Activated T-cell treated with anti-CD3 and anti-CD28 coated beads, Interleukin-2, amount 50 U/mL, for 72 hours (primary cell): ENCODE data around the gene CYTH2. TPM values are rescaled to one million over a fixed set of nuclear protein-coding genes. Genes with fewer than 3 reads are reported as not detected.
"Not testable (repeated sequence)": the region's sequence is repeated elsewhere in the genome, so short reads cannot be mapped to it uniquely, and the experiment has no call there.

Experiments
- ATAC-seq, 2 donors: fragments of 150-1000 bp; cut with Tn5 transposase; replicated peaks in 1 of 2; 2 replicates each; pipeline ENCODE4 v1.10.0; 2021; ENCODE audit warnings: moderate library complexity in 2 of 2, mild to moderate bottlenecking in 1 of 2
- DNase-seq, 2 donors: peaks; one replicate each; pipeline ENCODE4 v3.0.0; 2021 to 2022; ENCODE audit warnings: mixed read lengths in 1 of 2
- H3K27ac Mint-ChIP-seq: one replicate; pipeline ENCODE4 v1.8.0; 2022; ENCODE audit warnings: mild to moderate bottlenecking, moderate library complexity, mixed read lengths
- H3K27me3 Mint-ChIP-seq: one replicate; pipeline ENCODE4 v1.8.0; 2022; ENCODE audit warnings: low read depth, mixed read lengths
- H3K36me3 Mint-ChIP-seq, 2 donors: one replicate each; pipeline ENCODE4 v1.8.0; 2022; ENCODE audit warnings: mixed read lengths in 2 of 2, mild to moderate bottlenecking in 1 of 2; ENCODE audit not compliant: insufficient read depth in 2 of 2
- H3K4me1 Mint-ChIP-seq: one replicate; pipeline ENCODE4 v1.8.0; 2022; ENCODE audit warnings: low read depth, mixed read lengths
- H3K4me3 Mint-ChIP-seq, 2 donors: one replicate each; pipeline ENCODE4 v1.8.0; 2022; ENCODE audit warnings: mild to moderate bottlenecking in 2 of 2, mixed read lengths in 2 of 2, moderate library complexity in 2 of 2
- H3K9me3 Mint-ChIP-seq, 2 donors: one replicate each; pipeline ENCODE4 v1.8.0; 2022; ENCODE audit warnings: mixed read lengths in 2 of 2
- total RNA-seq, 2 donors: library from RNA; stranded (reverse); gene quantifications; one replicate each; pipeline ENCODE4 v1.2.3, GENCODE V29; 2022

CYTH2 gene
- total RNA-seq, 2 donors from 2014 or later, result 59.4 to 68.3 TPM

- not testable (repeated sequence) for H3K27ac Mint-ChIP-seq, ATAC-seq, H3K9me3 Mint-ChIP-seq, H3K36me3 Mint-ChIP-seq, DNase-seq, H3K4me3 Mint-ChIP-seq
- Mint-ChIP-seq H3K27me3 (peaks cover 17% of the 10 kb centered on the region), H3K4me1 (peaks cover 22% of the 10 kb centered on the region)
These were observed 17.5 kb downstream of the CYTH2 start for GRCh38 chr19:48486706-48487105.

DNA sequence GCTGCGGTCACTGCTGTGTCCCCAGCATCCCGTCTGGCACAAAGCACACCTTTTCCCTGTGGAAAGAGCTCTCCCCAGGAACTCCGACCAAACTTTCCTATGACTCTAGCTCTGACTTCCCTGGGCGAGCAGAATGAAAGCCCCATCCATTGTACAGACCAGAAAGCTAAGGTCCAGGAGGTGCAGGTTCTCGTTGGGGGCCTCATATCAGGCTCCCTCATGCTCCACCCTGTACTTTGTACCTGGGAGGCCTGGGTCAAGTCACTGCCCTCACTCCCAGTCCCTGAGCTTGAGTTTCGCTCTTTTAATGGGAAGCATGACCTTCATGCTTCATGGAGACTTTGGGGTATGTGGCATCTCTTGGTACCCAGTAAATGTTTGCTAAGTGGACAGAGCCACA lies 18.4 kb downstream of the CYTH2 start:
- DNase-seq (no peak), ATAC-seq (no peak)
- peaks cover 28% of the 10 kb centered on the region for H3K4me1 Mint-ChIP-seq
- H3K9me3 Mint-ChIP-seq, result no peaks in the 10 kb centered on the region
- peaks cover 0 to 2% of the 10 kb centered on the region in 2 donors for H3K36me3 Mint-ChIP-seq
- peaks cover 25% of the 10 kb centered on the region for H3K27me3 Mint-ChIP-seq
- H3K4me3 Mint-ChIP-seq, result no peak overlapping the region
- no peak overlapping the region for H3K27ac Mint-ChIP-seq

DNA sequence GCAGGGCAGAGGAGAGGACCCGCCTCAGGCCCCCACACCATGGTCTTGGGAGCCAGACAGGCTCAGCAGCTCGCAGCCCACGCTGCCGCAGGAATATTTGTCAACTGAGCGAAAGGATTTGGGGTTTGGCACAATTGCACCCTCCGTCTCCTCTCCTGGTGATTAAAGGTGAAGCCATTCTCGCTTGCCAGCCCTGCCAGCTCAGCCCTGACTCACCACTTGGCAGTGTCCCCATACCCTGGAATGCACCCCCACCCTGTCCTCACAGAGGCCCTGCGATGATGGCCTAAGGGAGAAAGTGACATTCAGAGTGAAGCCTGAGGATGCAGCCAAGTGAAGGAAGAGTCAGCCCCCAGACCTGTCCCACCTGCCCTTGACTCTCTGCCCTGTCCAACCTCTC lies 18.8 kb downstream of the CYTH2 start:
- Mint-ChIP-seq H3K27ac (no peak overlapping the region), H3K4me3 (no peak overlapping the region), H3K9me3 (no peaks in the 10 kb centered on the region), H3K27me3 (peaks cover 29% of the 10 kb centered on the region), H3K36me3 (peaks cover 0 to 3% of the 10 kb centered on the region in 2 donors), H3K4me1 (peaks cover 32% of the 10 kb centered on the region)
- no peak for ATAC-seq
- no peak for DNase-seq

- not testable (repeated sequence) for H3K36me3 Mint-ChIP-seq, H3K9me3 Mint-ChIP-seq, H3K4me3 Mint-ChIP-seq, H3K27ac Mint-ChIP-seq, DNase-seq, ATAC-seq
- H3K4me1 Mint-ChIP-seq, result peaks cover 34% of the 10 kb centered on the region
- H3K27me3 Mint-ChIP-seq, result peaks cover 29% of the 10 kb centered on the region
These were observed 19.3 kb downstream of the CYTH2 start for GRCh38 chr19:48488478-48488877.

- peaks cover 36% of the 10 kb centered on the region for H3K27me3 Mint-ChIP-seq
- ATAC-seq, result peak; percentile 21 to 23
- H3K27ac Mint-ChIP-seq, result no peak overlapping the region
- H3K9me3 Mint-ChIP-seq, result no peaks in the 10 kb centered on the region
- peaks cover 34% of the 10 kb centered on the region for H3K4me1 Mint-ChIP-seq
- DNase-seq, result peak; percentile 85 to 90
- H3K36me3 Mint-ChIP-seq, result peaks cover 0 to 3% of the 10 kb centered on the region in 2 donors
- H3K4me3 Mint-ChIP-seq, result peak overlapping the region in 1 of 2 donors; percentile 31
These were observed 20.5 kb downstream of the CYTH2 start for GRCh38 chr19:48489608-48490216.

DNA sequence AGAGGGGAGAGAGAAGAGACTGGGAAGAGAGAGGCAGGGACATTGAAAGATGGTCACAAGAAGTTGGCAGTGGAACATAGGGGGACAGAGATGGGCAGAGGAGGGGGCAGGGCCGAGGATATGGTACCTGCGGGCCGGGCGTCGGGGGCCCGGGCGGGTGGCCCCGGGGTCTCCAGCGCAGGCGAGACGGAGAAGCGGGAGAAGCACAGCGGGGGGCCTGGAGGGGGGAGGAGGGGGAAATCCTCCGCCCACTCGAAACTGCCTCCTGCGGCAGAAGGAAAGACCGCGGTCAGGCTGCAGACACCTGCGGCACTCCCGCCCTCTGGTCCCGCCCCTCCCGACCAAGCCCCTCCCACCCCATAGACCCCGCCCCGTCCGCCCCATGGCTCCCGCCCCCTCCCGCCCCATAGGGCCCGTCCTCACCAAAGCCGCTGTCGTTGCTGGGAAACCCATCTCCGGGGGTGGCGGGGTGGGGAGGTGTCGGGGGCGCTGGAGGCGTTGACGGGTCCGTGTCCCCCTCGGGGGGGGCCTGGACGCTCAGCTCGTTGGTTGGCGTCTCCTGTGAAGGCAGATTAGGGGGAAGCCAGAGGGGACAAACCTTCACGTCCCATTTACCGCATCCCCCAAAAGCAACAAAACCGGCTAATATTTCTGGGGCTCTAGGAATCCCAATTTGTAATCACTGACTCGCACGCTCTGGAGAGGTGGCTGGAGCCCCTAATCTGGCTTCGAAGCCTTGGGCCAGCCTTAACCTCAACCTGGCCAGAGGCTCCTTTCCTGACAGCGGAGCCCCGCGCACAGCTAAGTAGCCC lies 22.0 kb downstream of the CYTH2 start:
- peak; percentile 52 to 54 for DNase-seq
- no peak overlapping the region for H3K27ac Mint-ChIP-seq
- peaks cover 34% of the 10 kb centered on the region for H3K4me1 Mint-ChIP-seq
- peak overlapping the region; percentile 72 to 76 for H3K4me3 Mint-ChIP-seq
- H3K36me3 Mint-ChIP-seq, result peaks cover 0 to 3% of the 10 kb centered on the region in 2 donors
- H3K27me3 Mint-ChIP-seq, result peaks cover 50% of the 10 kb centered on the region
- H3K9me3 Mint-ChIP-seq, result no peaks in the 10 kb centered on the region
- no peak for ATAC-seq

GRCh38 chr19:48491793-48492123 lies 22.6 kb downstream of the CYTH2 start:
- ATAC-seq (no peak), DNase-seq (no peak)
- H3K36me3 Mint-ChIP-seq, result peaks cover 0 to 3% of the 10 kb centered on the region in 2 donors
- H3K9me3 Mint-ChIP-seq, result no peaks in the 10 kb centered on the region
- peaks cover 56% of the 10 kb centered on the region for H3K27me3 Mint-ChIP-seq
- peak overlapping the region; percentile 65 to 84 for H3K4me3 Mint-ChIP-seq
- peaks cover 34% of the 10 kb centered on the region for H3K4me1 Mint-ChIP-seq
- H3K27ac Mint-ChIP-seq, result no peak overlapping the region

GRCh38 chr19:48492925-48493717 lies 24.0 kb downstream of the CYTH2 start:
- peaks cover 0 to 3% of the 10 kb centered on the region in 2 donors for H3K36me3 Mint-ChIP-seq
- ATAC-seq (peak; percentile 81), DNase-seq (peak; percentile 90 to 91)
- H3K9me3 Mint-ChIP-seq, result no peaks in the 10 kb centered on the region
- H3K4me3 Mint-ChIP-seq, result peak overlapping the region; percentile 73 to 84
- no peak overlapping the region for H3K27ac Mint-ChIP-seq
- peaks cover 60% of the 10 kb centered on the region for H3K27me3 Mint-ChIP-seq
- H3K4me1 Mint-ChIP-seq, result peaks cover 34% of the 10 kb centered on the region

DNA sequence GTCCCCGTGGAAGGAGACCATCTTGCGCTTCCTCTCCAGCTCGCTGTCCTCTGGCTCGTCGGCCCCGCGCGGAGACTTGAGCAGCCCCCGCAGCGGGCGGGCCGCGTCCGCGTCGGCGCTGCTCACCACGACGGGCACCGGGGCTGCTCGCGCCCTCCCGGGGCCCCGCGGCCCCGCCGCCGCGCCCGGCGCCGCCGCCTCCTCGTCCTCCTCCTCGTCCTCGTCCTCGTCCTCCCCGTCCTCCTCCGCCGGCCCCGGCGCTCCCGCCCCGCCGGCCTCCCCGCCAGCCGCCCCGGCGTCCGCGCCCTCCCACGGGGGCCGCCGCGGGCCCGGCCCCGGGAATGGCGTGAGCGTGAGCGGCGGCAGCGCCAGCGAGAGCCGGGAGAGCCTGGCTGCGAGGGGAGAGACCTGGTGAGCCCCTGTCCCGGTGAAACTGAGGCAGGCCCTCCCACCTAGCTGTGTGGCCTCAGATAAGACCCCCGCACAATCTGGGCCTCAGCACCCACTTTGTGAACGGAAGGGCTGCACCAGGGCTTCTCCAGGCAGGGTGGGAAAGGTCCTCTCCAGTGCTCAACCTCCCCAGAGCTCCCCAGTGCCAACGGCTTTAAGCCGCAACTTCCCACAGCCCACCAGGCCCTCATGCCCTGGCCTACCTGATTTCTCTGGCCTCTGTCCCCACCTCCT lies 24.7 kb downstream of the CYTH2 start:
- H3K27me3 Mint-ChIP-seq, result peaks cover 60% of the 10 kb centered on the region
- H3K36me3 Mint-ChIP-seq, result peaks cover 0 to 3% of the 10 kb centered on the region in 2 donors
- H3K9me3 Mint-ChIP-seq, result no peaks in the 10 kb centered on the region
- H3K4me1 Mint-ChIP-seq, result peaks cover 34% of the 10 kb centered on the region
- peak overlapping the region; percentile 57 for H3K27ac Mint-ChIP-seq
- peak; percentile 23 to 26 for ATAC-seq
- H3K4me3 Mint-ChIP-seq, result peak overlapping the region; percentile 80 to 84
- DNase-seq, result no peak

DNA sequence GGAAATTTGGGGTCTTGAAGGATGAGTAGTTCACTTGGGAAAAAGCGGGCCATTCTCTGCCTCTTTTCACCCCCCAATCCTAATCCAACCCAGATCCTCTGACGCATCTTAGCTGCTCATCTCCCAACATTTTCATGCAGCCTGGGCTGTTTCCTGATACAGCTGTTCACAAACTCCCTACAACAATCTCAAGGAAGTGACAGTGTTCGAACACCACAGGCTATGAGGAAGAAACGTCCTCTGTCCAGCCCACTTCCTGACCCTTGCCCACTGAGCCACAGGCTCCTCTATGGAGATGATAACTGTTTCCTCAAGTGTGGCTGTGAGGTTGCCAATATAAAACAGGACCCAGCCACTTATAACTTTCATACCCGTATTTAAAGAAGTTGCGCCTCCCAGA lies 26.2 kb downstream of the CYTH2 start:
- no peaks in the 10 kb centered on the region for H3K9me3 Mint-ChIP-seq
- no peak overlapping the region for H3K27ac Mint-ChIP-seq
- ATAC-seq (no peak), DNase-seq (no peak)
- H3K4me1 Mint-ChIP-seq, result peaks cover 25% of the 10 kb centered on the region
- peak overlapping the region in 1 of 2 donors; percentile 6 for H3K4me3 Mint-ChIP-seq
- peaks cover 58% of the 10 kb centered on the region for H3K27me3 Mint-ChIP-seq
- peaks cover 0 to 3% of the 10 kb centered on the region in 2 donors for H3K36me3 Mint-ChIP-seq

DNA sequence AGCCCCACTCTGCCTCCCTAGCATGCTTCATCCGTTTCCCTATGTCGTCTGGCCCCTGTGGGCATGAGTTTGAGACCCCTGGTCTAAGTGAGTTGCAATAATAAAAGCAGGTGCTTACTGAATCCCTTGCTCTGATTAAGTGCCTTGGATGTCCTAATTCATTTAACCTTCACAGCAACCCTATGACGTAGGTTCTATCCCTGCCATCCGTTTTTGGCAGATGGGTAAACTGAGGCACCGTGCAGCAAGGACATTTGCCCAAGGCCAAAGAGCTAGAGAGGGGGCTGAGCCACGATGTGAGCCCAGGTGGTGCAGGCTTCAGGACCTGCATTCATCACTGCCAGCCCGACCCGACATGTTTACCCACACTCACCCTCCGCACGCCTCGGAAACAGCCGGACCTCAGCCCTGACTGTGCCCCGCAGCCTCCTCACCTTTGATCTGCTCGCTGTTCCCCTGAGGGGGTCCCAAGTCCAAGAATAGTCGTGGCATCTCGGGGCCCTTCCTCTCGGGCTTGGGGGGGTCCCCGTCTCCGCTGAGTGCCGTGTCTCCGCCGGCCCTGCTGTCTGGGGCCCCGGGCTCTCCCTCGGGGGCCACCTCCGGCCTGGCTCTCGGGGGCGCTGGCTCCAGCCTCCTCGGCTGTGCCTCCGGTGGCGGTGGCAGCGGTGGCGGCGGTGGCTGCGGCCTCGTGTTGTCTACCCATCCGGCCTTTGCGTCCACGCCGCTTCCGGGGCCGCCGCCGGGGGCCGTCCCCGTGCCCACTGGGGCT lies 28.0 kb downstream of the CYTH2 start:
- no peak overlapping the region for H3K27ac Mint-ChIP-seq
- H3K36me3 Mint-ChIP-seq, result peaks cover 2 to 3% of the 10 kb centered on the region in 2 donors
- H3K27me3 Mint-ChIP-seq, result peaks cover 44% of the 10 kb centered on the region
- no peak for DNase-seq
- peaks cover 17% of the 10 kb centered on the region for H3K4me1 Mint-ChIP-seq
- peak overlapping the region in 1 of 2 donors; percentile 46 for H3K4me3 Mint-ChIP-seq
- no peak for ATAC-seq
- no peaks in the 10 kb centered on the region for H3K9me3 Mint-ChIP-seq
